NCI-H2171 treated with DMSO at 0.1 percent for 48 hours (cell line): ENCODE data around the gene KCNQ4.

Source experiments
- DNase-seq: peaks from one replicate; lab custom pipeline; 2025; lab: John Stamatoyannopoulos, UW

Gene KCNQ4

DNA sequence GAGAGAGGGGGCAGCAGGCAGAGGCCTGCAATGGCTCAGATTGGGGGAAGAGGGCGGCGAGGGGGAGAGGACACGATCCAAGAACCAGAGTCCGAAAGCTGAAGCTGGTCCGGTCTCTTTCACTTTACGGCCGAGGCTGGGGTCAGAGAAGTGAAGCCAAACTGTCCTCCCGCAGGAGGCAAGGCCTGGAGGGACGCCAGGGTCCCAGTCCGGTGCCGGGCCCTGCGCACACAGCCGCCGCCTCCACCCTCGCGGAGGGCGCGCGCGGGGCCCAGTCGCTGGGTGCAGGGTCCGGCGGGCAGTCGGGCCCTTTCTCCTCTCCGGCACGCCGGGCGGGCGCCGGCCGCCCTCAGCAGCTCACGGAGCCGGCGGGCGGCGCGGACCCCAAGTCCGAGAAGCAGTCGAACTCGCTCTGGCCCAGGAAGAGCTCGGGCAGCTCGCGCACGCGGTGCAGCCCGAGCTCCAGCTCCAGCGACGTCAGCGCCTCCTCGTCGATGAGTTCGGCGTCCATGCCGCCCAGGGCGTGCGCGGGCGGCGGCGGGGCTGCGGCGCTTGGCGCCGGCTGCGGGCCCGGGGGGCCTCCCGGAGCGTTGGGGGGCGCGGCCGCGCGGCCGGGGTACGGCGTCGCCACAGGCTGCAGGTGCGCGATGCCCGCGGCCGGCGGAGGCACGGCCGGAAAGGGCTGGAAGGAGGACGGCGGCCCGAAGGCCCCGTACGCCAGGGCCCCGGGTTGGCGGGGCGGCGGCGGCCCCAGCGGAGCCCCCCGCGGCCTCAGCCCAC is 77.8 kb downstream of the KCNQ4 start:
- DNase-seq: no peak

DNA sequence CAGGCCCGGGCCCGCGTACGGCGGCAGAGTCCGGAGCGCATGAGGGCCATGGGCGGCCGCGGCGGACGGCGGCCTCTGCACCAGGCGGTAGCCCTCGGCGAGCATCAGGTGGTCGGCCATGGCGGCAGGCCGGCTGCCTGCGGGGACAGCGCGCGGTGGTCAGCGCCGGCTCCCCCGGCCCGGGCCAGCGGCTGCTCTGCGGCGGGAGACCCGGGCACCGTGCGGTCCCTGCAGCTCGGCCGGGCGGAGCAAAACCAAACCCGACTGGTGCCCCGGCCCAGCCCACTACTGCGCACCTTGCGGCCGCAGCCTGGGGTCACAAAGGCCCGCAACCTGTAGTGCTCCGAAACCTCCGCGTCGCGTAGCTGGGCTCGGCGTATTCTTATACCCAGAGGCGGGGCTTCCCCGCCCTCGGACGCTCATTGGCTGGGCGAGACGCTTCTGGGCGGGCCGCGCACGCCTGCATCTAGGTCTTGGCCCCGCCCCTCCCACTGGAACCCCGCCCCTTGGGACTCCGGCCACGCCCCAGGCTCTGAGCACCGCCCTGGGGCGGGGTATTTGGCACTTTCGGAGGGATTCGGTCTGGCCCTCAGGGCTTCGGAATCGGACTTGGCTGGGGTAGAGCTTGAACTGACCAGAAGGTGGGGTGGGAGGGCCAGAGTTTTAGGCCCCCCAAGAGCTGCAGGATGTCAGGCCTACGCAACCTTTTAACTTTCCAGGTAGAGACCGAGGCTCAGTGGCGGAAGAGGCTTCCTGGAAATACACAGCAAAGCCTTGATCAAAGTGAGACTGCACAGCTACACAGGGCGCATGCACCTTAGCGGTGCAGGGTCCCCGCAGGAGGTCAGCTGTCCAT is 78.6 kb downstream of the KCNQ4 start, which contains the start of gene CITED4:
Gene CITED4 (minus strand): TSS at position 356 of the 856 bp plus-strand sequence. CDS start 236 bp downstream, at position 120.
- DNase-seq: peak; percentile 88

DNA sequence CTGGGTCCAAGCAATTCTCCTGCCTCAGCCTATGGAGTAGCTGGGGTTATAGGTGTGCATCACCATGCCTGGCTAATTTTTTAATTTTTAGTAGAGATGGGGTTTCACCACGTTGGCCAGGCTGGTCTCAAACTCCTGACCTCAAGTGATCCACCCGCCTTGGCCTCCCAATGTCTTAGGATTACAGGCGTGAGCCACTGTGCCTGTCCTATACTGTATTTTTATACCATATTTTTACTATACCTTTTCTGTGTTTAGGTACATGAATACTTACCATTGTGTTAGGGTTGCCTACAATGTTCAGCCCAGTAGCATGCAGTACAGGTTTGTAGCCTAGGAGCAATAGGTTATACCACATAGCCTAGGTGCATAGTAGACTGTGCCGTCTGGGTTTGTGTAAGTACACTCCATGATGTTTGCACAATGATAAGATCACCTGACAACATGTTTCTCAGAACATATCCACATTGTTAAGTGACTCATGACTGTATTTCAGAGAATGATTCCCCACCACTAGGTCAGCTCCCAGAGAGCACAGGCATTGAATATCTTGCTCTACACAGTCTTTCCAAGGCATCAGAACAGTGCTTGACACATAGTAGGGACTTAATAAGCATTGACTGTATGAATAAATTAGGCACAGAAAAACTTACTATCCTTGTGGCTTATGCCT is 84.6 kb downstream of the KCNQ4 start:
- no peak for DNase-seq

DNA sequence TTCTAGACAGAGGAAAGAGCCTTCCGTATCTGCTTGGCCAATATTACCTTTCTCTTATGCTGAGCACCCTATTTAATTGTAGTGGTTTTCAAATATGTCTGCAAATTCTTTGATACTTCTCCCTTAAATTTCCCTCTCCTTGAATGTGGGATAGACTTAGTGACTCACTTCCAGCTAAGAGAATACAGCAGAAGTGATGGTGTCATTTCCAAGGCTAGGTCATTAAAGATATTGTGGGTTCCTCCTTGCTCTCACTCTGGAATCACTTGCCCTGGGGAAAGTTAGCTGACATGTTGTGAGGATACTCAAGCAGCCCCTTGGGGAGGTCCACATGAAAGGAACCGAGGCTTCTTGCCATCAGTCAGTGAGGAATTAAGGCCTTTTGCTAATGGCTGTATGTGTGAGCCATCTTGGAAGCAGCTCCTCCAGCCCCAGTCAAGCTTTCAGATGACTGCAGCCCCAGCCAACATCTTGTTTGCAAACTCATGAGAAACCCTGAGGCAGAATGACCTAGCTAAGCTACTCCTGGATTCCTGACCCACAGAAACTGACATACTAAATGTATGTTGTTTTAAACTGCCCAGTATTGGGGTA is 86.6 kb downstream of the KCNQ4 start:
- DNase-seq: no peak

DNA sequence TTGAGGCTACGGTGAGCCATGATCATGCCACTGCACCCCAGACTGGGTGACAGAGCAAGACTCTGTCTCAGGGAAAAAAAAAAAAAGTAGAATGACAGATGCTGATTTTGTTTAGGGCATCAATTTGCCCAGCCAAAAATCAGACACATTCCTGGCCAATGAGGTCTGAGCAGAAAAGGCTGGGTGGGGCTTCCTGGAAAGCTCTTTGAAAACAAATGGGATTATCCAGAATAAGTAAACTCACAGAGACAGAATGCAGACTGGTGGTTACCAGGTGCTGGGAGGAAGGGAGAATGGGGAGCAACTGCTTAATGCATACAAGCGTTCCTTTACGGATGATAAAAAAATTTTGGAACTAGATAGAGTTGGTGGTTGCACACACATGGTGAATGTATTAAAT is 88.7 kb downstream of the KCNQ4 start:
- DNase-seq: peak; percentile 43

DNA sequence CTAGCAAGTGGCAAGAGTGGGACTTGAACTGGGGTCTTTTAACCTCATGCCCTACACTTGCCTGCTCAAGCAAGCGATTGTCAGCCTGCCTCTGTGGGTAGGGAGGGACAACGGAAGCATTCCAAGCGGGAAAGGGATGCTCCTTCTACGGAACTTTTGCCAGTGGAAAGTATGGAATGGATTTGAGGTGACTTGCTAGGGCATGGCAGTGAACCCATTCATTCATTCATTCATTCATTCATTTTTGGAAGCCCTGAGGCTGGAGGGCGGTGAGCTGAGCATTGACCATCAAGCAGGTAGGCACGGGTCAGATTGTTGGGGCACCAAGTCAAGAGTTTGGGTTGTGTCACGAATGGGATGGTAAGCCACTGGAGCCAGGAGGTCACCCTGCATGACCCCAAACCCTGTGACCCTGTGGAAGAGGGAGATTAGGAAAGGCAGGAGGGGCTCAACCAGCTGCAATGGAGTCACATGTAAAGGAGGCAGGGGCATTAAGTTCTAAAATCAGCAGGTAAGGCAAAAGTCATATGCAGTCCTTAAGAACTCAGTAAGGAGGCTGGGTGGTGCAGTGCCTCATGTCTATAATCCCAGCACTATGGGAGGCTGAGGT is 90.4 kb downstream of the KCNQ4 start:
- DNase-seq: no peak

DNA sequence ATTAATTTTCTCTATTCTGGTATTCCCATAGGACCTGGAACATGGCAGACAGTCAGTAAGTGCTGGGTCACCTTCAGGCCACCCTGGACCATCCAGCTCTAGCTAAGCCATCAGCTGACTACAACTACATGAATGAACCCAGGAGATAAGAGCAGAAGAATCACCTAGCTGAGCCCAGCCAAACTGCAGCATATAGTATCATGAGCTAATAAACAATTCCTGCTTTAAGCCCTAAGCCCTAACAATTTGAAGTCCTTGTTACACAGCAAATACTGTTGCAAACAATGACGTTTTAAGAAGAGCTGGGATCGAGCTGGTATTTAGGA is 92.8 kb downstream of the KCNQ4 start:
- DNase-seq: no peak

DNA sequence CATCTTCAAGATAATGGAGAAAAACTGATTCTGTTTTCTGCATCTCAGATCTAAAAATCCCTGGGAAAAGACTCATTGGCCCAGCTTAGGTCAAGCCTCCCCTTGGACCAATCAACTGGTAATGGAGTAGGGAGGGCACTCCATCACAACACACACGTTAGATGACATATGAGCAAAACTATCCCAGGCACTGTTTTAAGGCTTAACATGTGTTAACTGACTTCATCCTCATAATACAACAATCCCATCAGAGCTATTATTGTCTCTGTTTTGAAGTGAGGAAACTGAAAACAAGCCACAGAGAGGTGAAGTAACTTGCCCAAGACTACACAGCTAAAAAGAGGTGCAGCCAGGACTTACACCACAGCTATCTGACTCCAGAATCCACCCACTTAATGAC is 93.3 kb downstream of the KCNQ4 start:
- DNase-seq: no peak

DNA sequence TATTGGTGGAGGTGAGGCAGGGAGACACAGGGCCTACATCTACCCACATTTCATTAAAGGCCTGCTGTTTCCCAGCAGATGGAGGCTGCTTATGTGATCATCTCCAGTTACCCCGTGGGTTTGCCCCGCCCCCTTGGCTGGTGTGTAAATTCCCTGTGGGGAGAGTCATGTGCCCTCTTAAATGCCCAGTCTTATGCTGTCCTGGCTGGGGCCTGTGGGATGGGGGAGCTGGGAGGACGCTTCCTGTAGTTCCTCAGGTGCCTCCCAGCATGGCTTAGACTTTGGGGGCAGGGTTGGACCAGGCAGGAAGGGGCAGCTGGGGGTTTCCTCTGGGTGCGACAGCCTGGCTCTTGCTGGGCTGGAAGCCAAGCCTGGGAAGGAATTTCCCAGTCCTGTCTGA is 94.1 kb downstream of the KCNQ4 start:
- peak; percentile 95 for DNase-seq

DNA sequence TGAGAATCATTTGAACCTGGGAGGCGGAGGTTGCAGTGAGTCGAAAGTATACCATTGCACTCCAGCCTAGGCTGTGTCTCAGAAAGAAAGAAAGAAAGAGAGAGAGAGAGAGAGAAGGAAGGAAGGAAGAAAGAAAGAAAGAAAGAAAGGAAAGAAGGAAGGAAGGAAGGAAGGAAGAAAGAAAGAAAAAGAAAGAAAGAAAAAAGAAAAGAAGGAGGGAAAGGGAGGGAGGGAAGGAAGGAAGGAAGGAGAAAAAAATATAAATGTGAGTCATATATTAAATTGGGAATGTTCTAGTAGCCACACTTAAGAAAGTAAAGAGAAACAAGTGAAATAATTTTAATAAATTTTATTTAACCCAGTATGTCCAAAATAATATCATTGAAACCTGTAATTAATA is 95.3 kb downstream of the KCNQ4 start:
- no peak for DNase-seq

DNA sequence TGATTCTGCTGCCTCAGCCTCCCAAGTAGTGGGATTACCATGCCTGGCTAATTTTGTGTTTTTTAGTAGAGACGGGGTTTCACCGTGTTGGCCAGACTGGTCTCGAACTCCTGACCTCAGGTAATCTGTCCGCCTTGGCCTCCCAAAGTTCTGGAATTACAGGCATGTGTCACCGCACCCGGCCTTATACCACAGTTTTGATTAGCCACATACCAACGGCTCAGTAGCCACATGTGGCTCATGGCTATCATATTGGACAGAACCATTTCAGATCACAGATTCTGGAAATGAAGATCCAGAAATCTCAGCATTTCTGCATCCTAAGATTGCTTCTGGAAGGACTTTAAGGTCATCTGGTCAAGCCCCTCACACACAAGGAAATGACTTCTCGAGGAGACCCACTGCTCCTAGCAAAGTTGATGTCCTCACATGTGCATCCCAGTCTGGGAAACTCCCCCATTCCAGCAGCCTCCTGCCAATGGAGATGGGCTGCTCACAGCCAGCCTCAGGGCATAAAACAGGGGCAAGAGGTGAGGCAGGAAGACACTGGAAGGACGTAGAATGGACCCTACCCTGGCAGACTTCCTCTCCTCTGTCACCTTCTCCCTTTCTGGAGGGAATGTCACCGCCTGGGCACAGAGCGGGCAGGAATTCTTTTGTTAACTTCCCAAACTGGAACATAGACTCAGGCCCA is 96.0 kb downstream of the KCNQ4 start:
- no peak for DNase-seq

DNA sequence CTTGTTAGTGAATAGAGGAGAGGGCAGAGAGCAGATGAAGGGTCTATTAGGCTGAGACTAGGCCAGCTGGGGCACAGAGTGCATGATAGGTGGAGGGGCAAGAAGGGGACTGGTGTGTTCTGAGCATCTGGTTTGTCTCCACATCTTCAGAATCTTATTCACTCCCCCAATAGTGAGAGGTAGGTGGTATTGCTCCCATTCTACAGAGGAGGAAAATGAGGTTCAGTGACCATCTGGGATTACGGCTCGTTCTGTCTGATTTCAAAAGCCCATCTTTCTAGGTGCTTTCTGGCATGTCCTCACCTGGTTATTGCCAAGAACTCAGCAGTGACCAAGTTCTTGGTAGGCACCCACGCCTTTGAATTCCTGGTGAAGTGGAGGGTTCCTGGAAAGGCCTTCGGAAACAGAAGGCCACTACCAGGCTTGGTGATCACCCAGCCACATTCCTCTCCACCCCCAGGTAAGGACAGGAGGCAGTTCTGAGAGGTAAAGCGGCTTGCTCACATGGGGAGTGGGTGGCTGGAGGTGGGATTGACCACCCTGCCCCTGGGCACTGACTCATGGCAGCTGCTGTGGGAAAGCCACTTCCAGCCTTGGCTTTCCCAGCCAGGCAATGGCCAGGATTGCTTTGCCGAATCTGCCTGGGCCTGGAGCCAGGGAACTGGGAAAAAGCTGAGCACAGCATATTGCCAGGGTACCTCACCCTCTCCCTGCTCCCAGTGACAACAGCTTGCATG is 97.4 kb downstream of the KCNQ4 start:
- no peak for DNase-seq

DNA sequence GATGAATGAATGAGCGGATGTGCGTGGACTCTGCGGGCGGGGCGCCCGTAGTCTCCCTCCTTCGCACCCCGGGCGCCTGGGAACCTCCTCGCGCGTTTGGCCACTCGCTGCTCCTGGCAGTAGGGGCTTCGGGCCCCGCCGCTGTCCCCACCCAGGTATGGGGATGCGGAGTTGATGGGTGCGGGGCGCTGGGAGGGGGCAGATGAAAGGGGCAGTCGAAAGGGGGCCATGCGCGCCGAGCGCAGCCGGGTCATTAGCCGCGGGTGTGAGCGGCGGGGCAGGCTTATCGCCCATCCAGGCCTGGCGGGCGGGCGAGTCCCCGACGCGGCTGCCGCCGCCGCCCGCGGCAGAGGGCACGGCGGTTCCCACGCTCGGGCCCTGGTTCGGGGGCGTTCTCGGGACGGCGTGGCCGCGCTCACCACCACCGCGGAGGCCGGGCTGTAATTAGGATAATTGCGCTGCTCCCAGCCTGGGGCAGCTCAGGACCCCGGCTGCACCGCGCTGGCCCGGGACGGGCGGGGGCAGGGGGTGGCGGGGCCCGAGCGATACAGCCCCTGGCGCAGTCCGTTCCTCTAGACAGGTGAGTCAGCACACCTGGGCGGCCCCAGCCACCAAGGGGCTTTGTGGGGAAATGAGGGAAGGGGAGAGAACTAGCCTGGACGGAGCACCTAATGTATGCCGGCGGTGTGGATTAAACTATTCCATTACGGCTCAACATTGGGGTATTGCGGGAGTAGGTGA is 100.6 kb downstream of the KCNQ4 start:
- DNase-seq: no peak

DNA sequence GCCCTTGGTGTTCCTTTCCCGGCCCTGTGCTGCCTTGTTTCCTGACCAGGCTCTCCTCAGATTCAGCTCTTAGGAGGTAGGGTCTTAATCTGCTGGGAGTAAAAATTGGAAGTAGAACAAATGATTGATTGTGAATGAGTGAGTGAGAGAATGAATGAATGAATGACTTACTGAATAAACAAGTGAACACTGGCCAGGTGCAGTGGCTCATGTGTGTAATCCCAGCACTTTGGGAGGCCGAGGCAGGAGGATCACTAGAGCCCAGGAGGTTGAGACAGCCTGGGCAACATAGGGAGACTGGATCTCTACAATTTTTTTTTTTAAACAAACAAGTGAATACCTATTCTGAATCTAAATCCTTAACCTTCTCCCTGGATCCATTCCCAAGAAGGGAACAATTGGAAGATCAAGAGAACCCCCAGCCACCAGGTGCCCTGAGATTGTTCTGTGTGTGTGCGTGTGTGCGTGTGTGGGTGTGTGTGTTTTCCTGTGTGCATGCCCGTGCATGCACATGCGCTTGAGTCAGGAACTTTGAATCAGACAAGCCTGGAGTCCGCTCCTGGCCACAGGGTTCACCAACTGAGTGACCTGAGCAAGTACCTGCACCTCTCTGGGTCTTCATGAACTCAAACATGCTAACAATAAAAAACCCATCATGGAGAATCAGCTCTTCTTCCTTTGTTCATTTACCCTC is 102.9 kb downstream of the KCNQ4 start:
- DNase-seq: no peak

DNA sequence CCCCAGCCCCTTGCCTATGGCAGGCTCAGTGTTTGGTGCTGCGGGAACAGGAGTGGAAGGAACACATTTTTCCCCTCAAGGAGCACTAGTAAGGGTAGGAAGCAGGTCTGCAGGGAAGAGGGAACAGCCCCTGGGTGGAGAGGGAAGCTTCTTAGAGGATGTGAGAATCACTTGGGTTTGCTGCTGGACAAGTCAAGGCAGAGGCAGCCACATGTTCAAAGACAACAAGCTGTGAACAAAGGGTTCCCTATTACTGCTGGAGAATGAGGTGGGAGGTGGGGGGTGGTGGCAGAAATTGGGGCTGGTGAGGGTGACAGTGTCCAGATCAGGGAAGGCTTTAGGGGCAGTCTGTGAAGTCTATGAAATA is 103.4 kb downstream of the KCNQ4 start:
- DNase-seq: no peak

DNA sequence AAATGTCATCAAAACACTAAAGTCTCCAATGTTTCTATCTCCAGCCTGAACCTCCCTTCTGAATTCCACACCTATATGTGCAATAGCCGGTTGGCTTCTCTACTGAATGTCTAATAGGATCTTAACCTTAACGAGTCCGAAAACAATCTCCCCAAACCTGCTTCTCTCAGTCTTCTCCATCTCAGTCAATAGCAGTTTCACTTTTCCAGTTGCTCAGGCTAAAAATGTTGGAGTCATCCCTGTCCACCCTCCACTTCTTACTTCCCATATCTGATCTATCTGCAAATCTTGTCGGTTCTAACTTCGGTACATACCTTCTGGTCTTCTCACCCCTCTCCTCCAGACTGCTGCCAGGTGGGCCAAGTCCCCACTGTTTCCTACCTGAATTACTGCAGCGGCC is 104.1 kb downstream of the KCNQ4 start:
- no peak for DNase-seq
